K562 (cell line): ENCODE results near the gene SLC16A12. TPM values are rescaled to one million over a fixed set of nuclear protein-coding genes. Genes with fewer than 3 reads are reported as not detected.

Source experiments
- ARID1B ChIP-seq: fragments of 450-650 bp; IDR thresholded peaks from 2 replicates; pipeline ENCODE4 v1.6.1; 2016; ENCODE audit warnings: antibody characterized with exemption, mild to moderate bottlenecking, inconsistent platforms
- HCFC1 ChIP-seq: IDR thresholded peaks from 2 replicates; pipeline ENCODE4 v1.6.1; 2012; ENCODE audit warnings: low read depth, low read length, improper control_type of control experiment
- SMC3 ChIP-seq: conservative IDR thresholded peaks from 2 replicates; pipeline ENCODE4 v1.6.1; 2011; ENCODE audit warnings: low read depth, low read length, improper control_type of control experiment; ENCODE audit not compliant: insufficient read depth
- ZFP36 ChIP-seq: fragments of 150-350 bp; IDR thresholded peaks from 2 replicates; pipeline ENCODE4 v1.6.1; 2018; ENCODE audit warnings: low read length, low read depth; ENCODE audit not compliant: partially characterized antibody
- ZNF3 ChIP-seq: fragments of 250-450 bp; sonication (Bioruptor Pico); IDR thresholded peaks from 2 replicates; pipeline ENCODE4 v1.5.0; 2021; ENCODE audit warnings: mild to moderate bottlenecking, moderate library complexity
- ZNF77 ChIP-seq: fragments of 250-450 bp; sonication (Bioruptor Pico); IDR thresholded peaks from 2 replicates; pipeline ENCODE4 v1.5.0; 2020
- polyA plus RNA-seq, 8 experiments: library from polyadenylated mRNA; depleted of rRNA in 4 of 8; stranded (reverse) in 5 of 8; unstranded in 3 of 8; fragments of >200 nt; fragmentation: Nextera tagmentation in 2 of 8; fragmentation: Illumina TruSeq in 1 of 8; extraction: Ambion mirVana in 2 of 8; extraction: Trizol in 1 of 8; gene quantifications; 2 replicates each; pipeline versions ENCODE4 v1.2.1 to v1.2.3, GENCODE V29; 2011 to 2014; ENCODE audit warnings: inconsistent platforms in 1 of 8, missing spikeins in 1 of 8
- total RNA-seq, 7 experiments: library from RNA; depleted of rRNA in 6 of 7; stranded (reverse); fragments of >200 nt in 6 of 7; fragmentation: Illumina TruSeq in 2 of 7; extraction: Trizol in 2 of 7; gene quantifications; 2 replicates each; pipeline versions ENCODE4 v1.2.1 to v1.2.3, GENCODE V29; 2011 to 2021; ENCODE audit warnings: low replicate concordance in 1 of 7
- TF ChIP-seq, protein P1 (sequence below), 2 experiments: fragments of 450-650 bp in 1 of 2; sonication (generic) in 1 of 2; formaldehyde crosslinking in 1 of 2; IDR thresholded peaks; 2 replicates each; pipeline versions ENCODE4 v1.7.1 to v1.9.0; 2016 to 2022; ENCODE audit warnings: inconsistent platforms in 1 of 2, mild to moderate bottlenecking in 1 of 2, missing genetic modification reagents in 1 of 2
- TF ChIP-seq, protein P2 (sequence below): fragments of 450-650 bp; IDR thresholded peaks from 2 replicates; pipeline ENCODE4 v1.6.1; 2014; ENCODE audit warnings: low read depth, mild to moderate bottlenecking, moderate library complexity, borderline replicate concordance
- TF ChIP-seq, protein P3 (sequence below), 2 experiments: IDR thresholded peaks; 2 replicates each; pipeline ENCODE4 v1.6.1; 2011; ENCODE audit warnings: borderline replicate concordance in 1 of 2, control low read depth in 1 of 2, low read depth in 1 of 2, low read length in 1 of 2, mild to moderate bottlenecking in 1 of 2, mixed read lengths in 1 of 2, moderate library complexity in 1 of 2; ENCODE audit not compliant: insufficient read depth in 1 of 2, insufficient read length in 1 of 2, poor library complexity in 1 of 2, severe bottlenecking in 1 of 2; ENCODE audit errors: extremely low read depth in 1 of 2

The SLC16A12 gene
- total and polyA plus RNA-seq, 9 of the 15 experiments (the other 6 are each of a cell fraction or from before 2014, with no cell fraction given) = not detected

DNA sequence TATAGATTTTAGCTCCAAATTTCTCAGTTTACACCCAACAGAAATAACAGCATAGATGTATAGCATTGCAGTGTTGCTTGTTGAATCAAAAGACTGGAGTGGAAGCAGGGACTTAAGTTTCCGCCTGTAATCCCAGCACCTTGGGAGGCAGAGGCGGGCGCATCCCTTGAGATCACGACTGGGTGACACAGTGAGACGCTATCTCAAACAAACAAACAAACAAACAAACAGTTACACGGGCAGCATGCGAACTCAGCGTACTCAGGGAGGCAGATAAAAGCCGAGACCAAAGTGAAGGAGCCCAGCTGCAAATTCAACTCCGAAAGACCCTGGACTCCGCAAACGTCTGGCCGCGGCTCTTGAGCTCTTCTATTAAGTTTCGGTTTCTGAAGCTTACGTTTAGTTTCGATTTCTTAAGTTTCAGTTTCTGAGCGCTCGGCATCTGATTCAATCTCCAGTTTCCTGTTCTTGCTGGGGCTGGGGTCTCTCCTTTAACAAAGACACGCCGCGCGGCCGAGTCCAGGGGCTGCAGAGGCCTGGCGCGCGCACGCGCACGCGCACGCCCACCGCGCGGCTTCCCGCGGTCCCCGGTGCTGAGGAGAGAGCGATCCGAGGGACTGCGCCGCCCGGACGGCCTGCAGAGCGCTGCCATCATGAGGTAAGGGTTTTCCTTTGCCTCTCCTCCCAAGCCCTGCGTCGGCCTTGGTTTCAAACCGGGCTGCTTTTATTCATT is 121.1 kb downstream of the SLC16A12 start, which contains the start of gene IFIT5 (continued):
- TF ChIP-seq, protein P1, sequence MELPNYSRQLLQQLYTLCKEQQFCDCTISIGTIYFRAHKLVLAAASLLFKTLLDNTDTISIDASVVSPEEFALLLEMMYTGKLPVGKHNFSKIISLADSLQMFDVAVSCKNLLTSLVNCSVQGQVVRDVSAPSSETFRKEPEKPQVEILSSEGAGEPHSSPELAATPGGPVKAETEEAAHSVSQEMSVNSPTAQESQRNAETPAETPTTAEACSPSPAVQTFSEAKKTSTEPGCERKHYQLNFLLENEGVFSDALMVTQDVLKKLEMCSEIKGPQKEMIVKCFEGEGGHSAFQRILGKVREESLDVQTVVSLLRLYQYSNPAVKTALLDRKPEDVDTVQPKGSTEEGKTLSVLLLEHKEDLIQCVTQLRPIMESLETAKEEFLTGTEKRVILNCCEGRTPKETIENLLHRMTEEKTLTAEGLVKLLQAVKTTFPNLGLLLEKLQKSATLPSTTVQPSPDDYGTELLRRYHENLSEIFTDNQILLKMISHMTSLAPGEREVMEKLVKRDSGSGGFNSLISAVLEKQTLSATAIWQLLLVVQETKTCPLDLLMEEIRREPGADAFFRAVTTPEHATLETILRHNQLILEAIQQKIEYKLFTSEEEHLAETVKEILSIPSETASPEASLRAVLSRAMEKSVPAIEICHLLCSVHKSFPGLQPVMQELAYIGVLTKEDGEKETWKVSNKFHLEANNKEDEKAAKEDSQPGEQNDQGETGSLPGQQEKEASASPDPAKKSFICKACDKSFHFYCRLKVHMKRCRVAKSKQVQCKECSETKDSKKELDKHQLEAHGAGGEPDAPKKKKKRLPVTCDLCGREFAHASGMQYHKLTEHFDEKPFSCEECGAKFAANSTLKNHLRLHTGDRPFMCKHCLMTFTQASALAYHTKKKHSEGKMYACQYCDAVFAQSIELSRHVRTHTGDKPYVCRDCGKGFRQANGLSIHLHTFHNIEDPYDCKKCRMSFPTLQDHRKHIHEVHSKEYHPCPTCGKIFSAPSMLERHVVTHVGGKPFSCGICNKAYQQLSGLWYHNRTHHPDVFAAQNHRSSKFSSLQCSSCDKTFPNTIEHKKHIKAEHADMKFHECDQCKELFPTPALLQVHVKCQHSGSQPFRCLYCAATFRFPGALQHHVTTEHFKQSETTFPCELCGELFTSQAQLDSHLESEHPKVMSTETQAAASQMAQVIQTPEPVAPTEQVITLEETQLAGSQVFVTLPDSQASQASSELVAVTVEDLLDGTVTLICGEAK (IDR thresholded peaks at IDR 0.05) = 0 out of 2 replicates have a peak, but pooled peaks have one; percentile 26
- TF ChIP-seq, protein P1 (CRISPR knock-in tag; IDR thresholded peaks at IDR 0.05) = no peak
- no peak for TF ChIP-seq ZNF77 (CRISPR knock-in tag)
- no peak for TF ChIP-seq ZNF3
- TF ChIP-seq, protein P2, sequence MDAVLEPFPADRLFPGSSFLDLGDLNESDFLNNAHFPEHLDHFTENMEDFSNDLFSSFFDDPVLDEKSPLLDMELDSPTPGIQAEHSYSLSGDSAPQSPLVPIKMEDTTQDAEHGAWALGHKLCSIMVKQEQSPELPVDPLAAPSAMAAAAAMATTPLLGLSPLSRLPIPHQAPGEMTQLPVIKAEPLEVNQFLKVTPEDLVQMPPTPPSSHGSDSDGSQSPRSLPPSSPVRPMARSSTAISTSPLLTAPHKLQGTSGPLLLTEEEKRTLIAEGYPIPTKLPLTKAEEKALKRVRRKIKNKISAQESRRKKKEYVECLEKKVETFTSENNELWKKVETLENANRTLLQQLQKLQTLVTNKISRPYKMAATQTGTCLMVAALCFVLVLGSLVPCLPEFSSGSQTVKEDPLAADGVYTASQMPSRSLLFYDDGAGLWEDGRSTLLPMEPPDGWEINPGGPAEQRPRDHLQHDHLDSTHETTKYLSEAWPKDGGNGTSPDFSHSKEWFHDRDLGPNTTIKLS = no peak
- no peak for TF ChIP-seq HCFC1
- TF ChIP-seq ZFP36 = no peak
- no peak for TF ChIP-seq ARID1B
- 0 out of 2 replicates have a peak, but pooled peaks have one; percentile 4 for TF ChIP-seq SMC3
- TF ChIP-seq, protein P3, sequence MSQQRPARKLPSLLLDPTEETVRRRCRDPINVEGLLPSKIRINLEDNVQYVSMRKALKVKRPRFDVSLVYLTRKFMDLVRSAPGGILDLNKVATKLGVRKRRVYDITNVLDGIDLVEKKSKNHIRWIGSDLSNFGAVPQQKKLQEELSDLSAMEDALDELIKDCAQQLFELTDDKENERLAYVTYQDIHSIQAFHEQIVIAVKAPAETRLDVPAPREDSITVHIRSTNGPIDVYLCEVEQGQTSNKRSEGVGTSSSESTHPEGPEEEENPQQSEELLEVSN (IDR thresholded peaks at IDR 0.05; ENCODE audit: borderline replicate concordance in 1 of 2, extremely low read depth in 1 of 2, insufficient read depth in 1 of 2, insufficient read length in 1 of 2, low read depth in 1 of 2, low read length in 1 of 2, poor library complexity in 1 of 2, severe bottlenecking in 1 of 2) = peak in 1 of 2 experiments; percentile 62
